GM12874 (cell line): ENCODE results near the gene ARHGAP24.

Experiments
- CTCF ChIP-seq: IDR thresholded peaks from 2 replicates; pipeline ENCODE4 v1.5.1; 2011; ENCODE audit warnings: low read depth, mild to moderate bottlenecking, control low read depth, low read length, moderate library complexity; ENCODE audit not compliant: insufficient read depth

The ARHGAP24 gene

GRCh38 chr4:85774000-85774399 is 299.1 kb downstream of the ARHGAP24 start:
- TF ChIP-seq CTCF = no peak

- TF ChIP-seq CTCF = no peak
These were observed 299.5 kb downstream of the ARHGAP24 start for GRCh38 chr4:85774489-85774888.

DNA sequence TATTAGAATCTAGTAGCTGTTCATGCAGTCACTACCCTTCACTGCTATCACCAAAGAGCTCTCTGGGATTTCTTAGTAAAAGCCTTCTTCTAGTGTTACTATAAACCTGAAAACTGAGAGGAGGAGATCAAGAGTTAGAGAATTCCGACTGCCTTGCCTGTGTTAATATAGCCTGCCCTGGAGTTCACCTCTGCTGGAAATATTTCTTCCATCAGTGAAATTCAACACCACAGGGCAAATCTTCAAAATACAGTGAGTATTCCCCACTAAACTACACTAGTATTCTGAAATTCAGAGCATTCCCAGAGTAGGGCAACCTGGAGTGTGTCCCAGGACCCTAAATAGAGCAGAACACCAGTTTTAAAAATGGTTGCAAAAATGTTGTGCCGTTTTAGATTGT is 301.1 kb downstream of the ARHGAP24 start:
- TF ChIP-seq CTCF = no peak

DNA sequence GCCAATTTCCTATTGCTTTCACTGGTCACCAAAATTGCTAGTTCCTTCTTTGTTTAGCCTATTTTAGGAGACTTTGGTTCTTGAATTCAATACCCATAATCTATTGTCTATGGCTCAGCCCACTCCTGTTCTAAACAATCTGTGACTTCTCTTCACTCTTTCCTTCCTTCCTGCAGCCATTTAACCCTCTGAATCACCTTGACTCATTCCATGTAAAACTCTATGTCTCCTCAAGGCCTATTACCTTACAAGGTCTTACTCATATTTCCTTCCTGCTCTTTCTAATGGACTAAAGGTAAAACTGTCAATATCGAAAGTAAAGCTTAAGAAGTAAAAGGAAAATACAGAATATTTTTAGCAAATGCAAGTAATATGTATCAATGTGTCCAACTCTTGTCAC is 301.6 kb downstream of the ARHGAP24 start:
- no peak for TF ChIP-seq CTCF

GRCh38 chr4:85777908-85778631 is 303.1 kb downstream of the ARHGAP24 start:
- no peak for TF ChIP-seq CTCF

GRCh38 chr4:85778632-85779131 is 303.7 kb downstream of the ARHGAP24 start:
- no peak for TF ChIP-seq CTCF

- no peak for TF ChIP-seq CTCF
These were observed 304.2 kb downstream of the ARHGAP24 start for GRCh38 chr4:85779165-85779564.

- TF ChIP-seq CTCF = no peak
These were observed 305.7 kb downstream of the ARHGAP24 start for GRCh38 chr4:85780664-85781063.
